AG04450 (cell line): ENCODE results near the gene PTK6. TPM values are rescaled to one million over a fixed set of nuclear protein-coding genes. Genes with fewer than 3 reads are reported as not detected.
"Not testable (repeated sequence)": the region's sequence is repeated elsewhere in the genome, so short reads cannot be mapped to it uniquely, and the experiment has no call there.

Experiments used
- CTCF ChIA-PET: fragments of 300-600, 350-600 bp; formaldehyde crosslinking; extraction: SDS; loops from one replicate; lab custom pipeline; 2022; ENCODE audit warnings: antibody characterized with exemption, inconsistent platforms; lab: Charles Lee
- POLR2A ChIA-PET: fragments of 350-600 bp; formaldehyde crosslinking; extraction: SDS; loops from one replicate; lab custom pipeline; 2021; ENCODE audit warnings: antibody characterized with exemption, inconsistent platforms; lab: Yijun Ruan, JAX
- DNase-seq: peaks from one replicate; pipeline ENCODE4 v3.0.0-alpha.2; 2011; ENCODE audit warnings: low read depth, low spot score
- H3K27ac ChIP-seq: one replicate; pipeline ENCODE4 v1.5.1; 2012; ENCODE audit warnings: low read depth, low read length, control low read depth
- H3K27me3 ChIP-seq: one replicate; pipeline ENCODE4 v1.6.0; 2012; ENCODE audit warnings: low read length; ENCODE audit not compliant: control insufficient read depth, insufficient read depth
- H3K4me3 ChIP-seq: 2 replicates; pipeline ENCODE4 v1.5.1; 2011; ENCODE audit warnings: mild to moderate bottlenecking, low read depth, low read length, control low read depth
- H3K9me3 ChIP-seq: 2 replicates; pipeline ENCODE4 v1.5.1; 2012; ENCODE audit warnings: low read length; ENCODE audit not compliant: control insufficient read depth, insufficient read depth
- polyA plus RNA-seq: library from polyadenylated mRNA; depleted of rRNA; stranded (reverse); fragments of >200 nt; gene quantifications from 2 replicates; pipeline ENCODE4 v1.2.3, GENCODE V29; 2011
- TF ChIP-seq, protein P1 (sequence below): IDR thresholded peaks from 2 replicates; pipeline ENCODE4 v1.5.1; 2011; ENCODE audit warnings: low read depth, low read length, control low read depth, inconsistent platforms

The PTK6 gene
- polyA plus RNA-seq, 1 experiment = 0.02 TPM

DNA sequence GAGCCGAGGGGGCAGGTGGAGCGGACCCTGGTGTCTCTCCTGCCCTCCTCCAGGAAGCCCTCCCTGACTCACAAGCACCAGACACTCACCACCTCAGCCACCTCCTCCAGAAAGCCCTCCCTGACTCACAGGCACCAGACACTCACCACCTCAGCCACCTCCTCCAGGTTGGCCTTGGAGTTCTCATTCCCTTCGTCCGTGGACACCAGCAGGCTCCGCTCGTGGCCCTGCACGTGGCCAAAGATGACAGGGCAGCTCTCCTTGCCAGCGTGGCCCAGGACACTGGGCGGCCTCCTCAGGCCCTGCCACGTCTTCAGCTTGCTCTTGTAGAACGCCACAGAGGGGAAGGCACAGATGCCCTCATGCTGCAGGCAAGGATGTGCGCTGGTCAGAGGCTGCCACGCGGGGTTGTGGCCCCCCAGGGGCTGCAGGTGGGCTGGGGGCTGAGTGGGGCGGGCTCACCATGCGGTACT, 23.2 kb upstream of the PTK6 start:
- TF ChIP-seq, protein P1, sequence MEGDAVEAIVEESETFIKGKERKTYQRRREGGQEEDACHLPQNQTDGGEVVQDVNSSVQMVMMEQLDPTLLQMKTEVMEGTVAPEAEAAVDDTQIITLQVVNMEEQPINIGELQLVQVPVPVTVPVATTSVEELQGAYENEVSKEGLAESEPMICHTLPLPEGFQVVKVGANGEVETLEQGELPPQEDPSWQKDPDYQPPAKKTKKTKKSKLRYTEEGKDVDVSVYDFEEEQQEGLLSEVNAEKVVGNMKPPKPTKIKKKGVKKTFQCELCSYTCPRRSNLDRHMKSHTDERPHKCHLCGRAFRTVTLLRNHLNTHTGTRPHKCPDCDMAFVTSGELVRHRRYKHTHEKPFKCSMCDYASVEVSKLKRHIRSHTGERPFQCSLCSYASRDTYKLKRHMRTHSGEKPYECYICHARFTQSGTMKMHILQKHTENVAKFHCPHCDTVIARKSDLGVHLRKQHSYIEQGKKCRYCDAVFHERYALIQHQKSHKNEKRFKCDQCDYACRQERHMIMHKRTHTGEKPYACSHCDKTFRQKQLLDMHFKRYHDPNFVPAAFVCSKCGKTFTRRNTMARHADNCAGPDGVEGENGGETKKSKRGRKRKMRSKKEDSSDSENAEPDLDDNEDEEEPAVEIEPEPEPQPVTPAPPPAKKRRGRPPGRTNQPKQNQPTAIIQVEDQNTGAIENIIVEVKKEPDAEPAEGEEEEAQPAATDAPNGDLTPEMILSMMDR = no peak
- H3K27me3 ChIP-seq = no peaks in the 10 kb centered on the region
- H3K4me3 ChIP-seq = no peak overlapping the region
- H3K27ac ChIP-seq = no peak overlapping the region
- no peak for DNase-seq
- POLR2A ChIA-PET = no interaction called here
- peaks cover 6% of the 10 kb centered on the region; the same call in 1 of the 2 replicates for H3K9me3 ChIP-seq
- CTCF ChIA-PET = interaction anchor here (0.5 kb wide), 1 partner anchor 411 kb away, joined by 6 read pairs; no protein-coding TSS in a partner anchor

DNA sequence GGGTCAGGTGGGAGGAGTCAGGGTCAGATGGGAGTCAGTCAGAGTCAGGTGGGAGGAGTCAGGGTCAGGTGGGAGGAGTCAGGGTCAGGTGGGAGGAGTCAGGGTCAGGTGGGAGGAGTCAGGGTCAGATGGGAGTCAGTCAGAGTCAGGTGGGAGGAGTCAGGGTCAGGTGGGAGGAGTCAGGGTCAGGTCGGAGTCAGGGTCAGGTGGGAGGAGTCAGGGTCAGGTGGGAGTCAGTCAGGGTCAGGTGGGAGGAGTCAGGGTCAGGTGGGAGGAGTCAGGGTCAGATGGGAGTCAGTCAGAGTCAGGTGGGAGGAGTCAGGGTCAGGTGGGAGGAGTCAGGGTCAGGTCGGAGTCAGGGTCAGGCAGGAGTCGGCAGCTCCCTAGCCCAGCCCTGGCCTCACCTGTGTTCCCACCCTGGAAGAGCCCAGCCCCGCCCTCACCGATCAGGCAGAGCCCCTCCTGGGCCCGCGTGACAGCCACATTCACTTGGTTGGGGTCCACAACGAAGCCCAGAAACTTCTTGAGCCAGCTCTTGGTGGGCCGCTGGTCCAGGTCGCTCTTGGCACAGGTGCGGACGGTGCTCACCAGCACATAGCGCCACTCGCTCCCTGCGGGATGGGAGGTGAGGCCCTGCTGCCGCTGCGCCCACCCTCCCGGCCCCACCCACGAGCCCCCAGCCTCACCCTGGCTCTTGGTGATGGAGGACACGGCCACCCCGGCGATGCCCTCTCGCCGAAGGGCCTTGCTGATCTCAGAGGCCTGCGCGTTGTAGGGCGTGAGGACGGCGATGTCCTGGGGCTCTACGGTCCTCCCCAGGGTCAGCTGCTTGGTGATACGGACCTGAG, 22.5 kb upstream of the PTK6 start:
- POLR2A ChIA-PET, H3K4me3 ChIP-seq, H3K27me3 ChIP-seq, H3K9me3 ChIP-seq, DNase-seq, H3K27ac ChIP-seq, CTCF ChIA-PET: not testable (repeated sequence)

DNA sequence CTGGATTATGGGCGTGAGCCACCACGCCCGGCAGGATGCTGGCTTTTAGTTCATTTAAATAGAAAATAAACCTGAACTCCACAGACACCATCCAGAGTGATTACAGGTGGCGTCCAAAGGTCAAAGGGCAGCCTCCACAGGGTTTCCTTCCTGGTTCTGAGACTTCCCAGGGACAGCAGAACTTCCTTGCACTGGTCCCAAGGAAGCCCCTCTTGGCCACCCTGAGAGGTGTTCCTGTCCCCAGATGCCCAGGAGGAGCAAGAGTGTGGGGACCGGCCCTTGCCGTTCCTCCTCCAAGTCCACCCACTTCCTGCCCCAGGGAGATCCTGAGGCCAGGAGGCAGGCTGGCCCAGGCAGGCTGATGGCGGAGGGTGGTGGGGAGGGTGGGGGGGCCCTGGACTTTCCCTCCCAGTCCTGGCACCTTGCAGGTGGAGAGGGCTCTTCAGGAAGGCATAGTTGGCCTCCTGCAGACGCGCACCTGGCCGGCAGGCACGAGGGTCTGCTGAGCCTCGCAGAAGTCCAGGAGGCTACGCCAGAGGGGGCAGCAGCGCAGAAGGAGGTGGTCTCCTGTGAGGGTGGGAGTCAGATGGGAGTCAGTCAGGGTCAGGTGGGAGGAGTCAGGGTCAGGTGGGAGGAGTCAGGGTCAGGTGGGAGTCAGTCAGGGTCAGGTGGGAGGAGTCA, 21.8 kb upstream of the PTK6 start:
- TF ChIP-seq, protein P1 = no peak
- Histone ChIP-seq H3K4me3 (no peak overlapping the region), H3K27ac (no peak overlapping the region), H3K9me3 (peaks cover 6% of the 10 kb centered on the region; the same call in 1 of the 2 replicates), H3K27me3 (no peaks in the 10 kb centered on the region)
- CTCF ChIA-PET = no interaction called here
- no peak for DNase-seq
- POLR2A ChIA-PET = no interaction called here

DNA sequence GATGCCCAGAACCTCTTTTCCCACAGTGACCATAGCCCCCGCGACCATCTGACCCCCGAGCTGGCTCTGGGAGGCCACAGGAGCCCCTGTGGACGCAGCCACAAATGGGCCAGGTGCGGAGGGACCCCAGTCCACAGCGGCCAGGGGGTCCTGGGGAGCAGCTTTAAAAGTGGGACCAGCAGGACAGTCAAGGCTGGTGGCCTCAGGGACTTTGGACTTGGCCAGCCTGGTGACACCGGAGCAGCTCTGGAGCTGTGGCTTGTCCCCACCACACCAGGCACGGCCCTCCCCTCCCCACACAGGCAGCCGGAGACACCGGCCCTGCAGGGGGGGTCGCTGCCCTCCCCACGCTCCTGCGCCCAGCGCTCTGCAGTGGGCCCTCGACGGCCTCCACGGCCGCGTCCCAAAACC, 20.3 kb upstream of the PTK6 start:
- no peak for DNase-seq
- no peak overlapping the region for H3K27ac ChIP-seq
- H3K9me3 ChIP-seq = peaks cover 15% of the 10 kb centered on the region; the same call in 1 of the 2 replicates
- ChIA-PET CTCF (no interaction called here), POLR2A (interaction anchor here (0.6 kb wide), 1 partner anchor 14 kb away, joined by 3 read pairs; no protein-coding TSS in a partner anchor)
- TF ChIP-seq, protein P1 = no peak
- H3K4me3 ChIP-seq = no peak overlapping the region
- H3K27me3 ChIP-seq = peaks cover 2% of the 10 kb centered on the region

DNA sequence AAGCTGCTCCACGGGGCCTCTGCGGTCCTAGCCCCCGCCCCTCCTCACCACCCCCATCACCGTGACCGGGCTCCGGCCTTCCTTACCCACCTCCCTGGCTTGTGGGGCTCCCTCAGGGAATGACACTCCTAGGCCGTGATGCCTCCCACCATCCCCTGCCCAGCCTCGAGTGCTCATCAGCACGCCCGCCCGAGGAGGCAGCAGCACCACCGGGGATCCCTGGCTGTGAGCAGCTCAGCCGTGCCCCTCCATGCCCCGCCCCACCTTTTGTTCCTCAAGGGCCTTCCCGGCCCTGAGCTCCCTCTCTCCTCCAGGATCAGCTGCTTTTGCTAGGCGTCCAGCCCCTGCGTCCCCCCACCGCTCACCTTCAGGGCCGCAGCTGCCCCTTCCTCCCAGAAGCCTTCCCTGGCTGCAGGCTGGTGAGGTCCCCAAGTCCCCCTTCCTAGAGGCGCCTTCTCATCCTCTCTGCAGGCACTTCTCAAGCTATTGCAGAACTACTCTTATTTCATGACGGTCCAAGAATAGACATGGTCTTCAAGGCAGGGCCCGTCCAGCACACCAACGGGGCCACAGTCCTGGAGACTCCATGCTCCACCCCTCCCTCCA, 19.8 kb upstream of the PTK6 start:
- no peak for DNase-seq
- Histone ChIP-seq H3K27ac (no peak overlapping the region), H3K9me3 (peaks cover 15% of the 10 kb centered on the region; the same call in 1 of the 2 replicates), H3K27me3 (peaks cover 2% of the 10 kb centered on the region), H3K4me3 (no peak overlapping the region)
- ChIA-PET CTCF (no interaction called here), POLR2A (interaction anchor here (0.6 kb wide), 1 partner anchor 13 kb away, joined by 3 read pairs; no protein-coding TSS in a partner anchor)
- TF ChIP-seq, protein P1 = no peak
